HepG2 (cell line): ENCODE data around the gene DAD1. TPM values are rescaled to one million over a fixed set of nuclear protein-coding genes. Genes with fewer than 3 reads are reported as not detected.

Experiments
- CHCHD3 ChIP-seq: sonication (generic); formaldehyde crosslinking; IDR thresholded peaks from 2 replicates; pipeline ENCODE4 v1.8.0; 2022; ENCODE audit warnings: mild to moderate bottlenecking, missing genetic modification reagents, moderate library complexity
- FOSL1 ChIP-seq: sonication (generic); formaldehyde crosslinking; IDR thresholded peaks from 2 replicates; pipeline ENCODE4 v1.9.0; 2021; ENCODE audit warnings: missing genetic modification reagents, borderline replicate concordance
- HMGA1 ChIP-seq: sonication (generic); formaldehyde crosslinking; conservative IDR thresholded peaks from 2 replicates; pipeline ENCODE4 v1.4.0; 2020; ENCODE audit warnings: missing genetic modification reagents
- KDM5A ChIP-seq: fragments of 200-600 bp; sonication (generic); IDR thresholded peaks from 2 replicates; pipeline ENCODE4 v1.7.0; 2018; ENCODE audit warnings: antibody characterized with exemption, mild to moderate bottlenecking, low read length, borderline replicate concordance
- NKX3-1 ChIP-seq: sonication (generic); formaldehyde crosslinking; IDR thresholded peaks from 2 replicates; pipeline ENCODE4 v1.5.0; 2020; ENCODE audit warnings: missing genetic modification reagents
- RAD51 ChIP-seq: fragments of 450-650 bp; IDR thresholded peaks from 2 replicates; pipeline ENCODE4 v1.6.1; 2016; ENCODE audit warnings: borderline replicate concordance
- SATB2 ChIP-seq: sonication (generic); formaldehyde crosslinking; IDR thresholded peaks from 2 replicates; pipeline ENCODE4 v1.5.0; 2020; ENCODE audit warnings: missing genetic modification reagents
- SMAD9 ChIP-seq: sonication (generic); formaldehyde crosslinking; IDR thresholded peaks from 2 replicates; pipeline ENCODE4 v1.5.1; 2020; ENCODE audit warnings: mild to moderate bottlenecking, missing genetic modification reagents
- SMYD3 ChIP-seq: sonication (generic); formaldehyde crosslinking; IDR thresholded peaks from 2 replicates; pipeline ENCODE4 v1.8.1; 2023; ENCODE audit warnings: mild to moderate bottlenecking, missing genetic modification reagents
- SRSF9 ChIP-seq: fragments of 200-400 bp; formaldehyde crosslinking; IDR thresholded peaks from 2 replicates; pipeline ENCODE4 v1.6.1; 2018; ENCODE audit warnings: borderline replicate concordance, mild to moderate bottlenecking, low read depth, low read length; ENCODE audit not compliant: insufficient read depth, poor library complexity, severe bottlenecking
- TFDP1 ChIP-seq: IDR thresholded peaks from 2 replicates; pipeline ENCODE4 v1.6.1; 2016; ENCODE audit warnings: missing compliant biosample characterization, missing genetic modification reagents, borderline replicate concordance
- ZBTB7A ChIP-seq: sonication (generic); formaldehyde crosslinking; IDR thresholded peaks from 2 replicates; pipeline ENCODE4 v1.8.0; 2022; ENCODE audit warnings: mild to moderate bottlenecking, missing genetic modification reagents
- ZKSCAN1 ChIP-seq: fragments of 150-350 bp; IDR thresholded peaks from 2 replicates; pipeline ENCODE4 v1.6.1; 2014; ENCODE audit warnings: low read length
- ZNF142 ChIP-seq: sonication (generic); formaldehyde crosslinking; IDR thresholded peaks from 2 replicates; pipeline ENCODE4 v1.4.0; 2020; ENCODE audit warnings: missing genetic modification reagents
- ZNF232 ChIP-seq: sonication (generic); formaldehyde crosslinking; IDR thresholded peaks from 2 replicates; pipeline ENCODE4 v1.4.0; 2020; ENCODE audit warnings: missing genetic modification reagents, borderline replicate concordance
- ZNF256 ChIP-seq: sonication (generic); formaldehyde crosslinking; conservative IDR thresholded peaks from 2 replicates; pipeline ENCODE4 v1.4.0; 2020; ENCODE audit warnings: missing genetic modification reagents
- ZNF317 ChIP-seq: sonication (generic); formaldehyde crosslinking; IDR thresholded peaks from 2 replicates; pipeline ENCODE4 v1.5.0; 2020; ENCODE audit warnings: mild to moderate bottlenecking, missing genetic modification reagents
- ZNF333 ChIP-seq: sonication (generic); formaldehyde crosslinking; IDR thresholded peaks from 2 replicates; pipeline ENCODE4 v1.4.0; 2020; ENCODE audit warnings: mild to moderate bottlenecking, missing genetic modification reagents, borderline replicate concordance
- ZNF674 ChIP-seq: sonication (generic); formaldehyde crosslinking; IDR thresholded peaks from 2 replicates; pipeline ENCODE4 v1.5.0; 2020; ENCODE audit warnings: low read depth, mild to moderate bottlenecking, missing genetic modification reagents
- ZNF678 ChIP-seq: sonication (generic); formaldehyde crosslinking; IDR thresholded peaks from 2 replicates; pipeline ENCODE4 v1.4.0; 2020; ENCODE audit warnings: mild to moderate bottlenecking, missing genetic modification reagents
- ZNF773 ChIP-seq: sonication (generic); formaldehyde crosslinking; IDR thresholded peaks from 2 replicates; pipeline ENCODE4 v1.4.0; 2020; ENCODE audit warnings: missing genetic modification reagents, borderline replicate concordance
- ZSCAN30 ChIP-seq: sonication (generic); formaldehyde crosslinking; IDR thresholded peaks from 2 replicates; pipeline ENCODE4 v1.5.0; 2020; ENCODE audit warnings: mild to moderate bottlenecking, missing genetic modification reagents
- polyA plus RNA-seq, 8 experiments: library from polyadenylated mRNA; depleted of rRNA in 3 of 8; stranded (reverse) in 7 of 8; unstranded in 1 of 8; fragments of >200 nt; fragmentation: Illumina TruSeq in 4 of 8; extraction: Trizol in 4 of 8; gene quantifications; 2 replicates each; pipeline versions ENCODE4 v1.2.1 to v1.2.3, GENCODE V29; 2011 to 2016; ENCODE audit warnings: low read depth in 4 of 8, missing spikeins in 1 of 8, mixed read lengths in 1 of 8; ENCODE audit not compliant: insufficient read depth in 1 of 8
- total RNA-seq, 5 experiments: library from RNA; depleted of rRNA; stranded (reverse); fragments of >200 nt; fragmentation: Illumina TruSeq; extraction: Trizol; gene quantifications; 2 replicates each; pipeline ENCODE4 v1.2.3, GENCODE V29; 2016; ENCODE audit warnings: low read depth in 1 of 5

The DAD1 gene
- total and polyA plus RNA-seq, 2 of the 13 experiments (the other 11 are each of a cell fraction or from before 2014, with no cell fraction given), result 558 to 626 TPM

GRCh38 chr14:22598099-22598895, 9.3 kb upstream of the DAD1 start, which contains the start of gene ABHD4 (continued):
- TF ChIP-seq ZNF317 (CRISPR knock-in tag) (0 out of 2 replicates have a peak, but pooled peaks have one; percentile 49), ZNF232 (CRISPR knock-in tag) (no peak), FOSL1 (CRISPR knock-in tag) (no peak), ZNF678 (no peak), ZNF674 (CRISPR knock-in tag) (no peak), ZNF333 (CRISPR knock-in tag) (peak; percentile 88; the same call in 1 of the 2 replicates), ZSCAN30 (CRISPR knock-in tag) (no peak), TFDP1 (peak; percentile 86), ZNF142 (CRISPR knock-in tag) (peak; percentile 16; the same call in 1 of the 2 replicates), SMAD9 (CRISPR knock-in tag) (no peak; the same call in 1 of the 2 replicates), ZNF773 (CRISPR knock-in tag) (peak; percentile 69; the same call in 1 of the 2 replicates), SRSF9 (no peak), ZNF256 (no peak; the same call in 1 of the 2 replicates), HMGA1 (CRISPR knock-in tag) (no peak), CHCHD3 (CRISPR knock-in tag) (peak; percentile 67; the same call in 1 of the 2 replicates), RAD51 (no peak), ZKSCAN1 (no peak), SATB2 (CRISPR knock-in tag) (no peak), ZBTB7A (CRISPR knock-in tag) (0 out of 2 replicates have a peak, but pooled peaks have one; percentile 63), NKX3-1 (CRISPR knock-in tag) (0 out of 2 replicates have a peak, but pooled peaks have one; percentile 50), SMYD3 (CRISPR knock-in tag) (peak; percentile 81; the same call in 1 of the 2 replicates), KDM5A (peak; percentile 59)
